GM12872 (cell line): ENCODE data around the gene PPP2CA.

ENCODE experiments used
- TF ChIP-seq, protein P1 (sequence below): IDR thresholded peaks from 3 replicates; pipeline ENCODE4 v1.5.1; 2011; ENCODE audit warnings: low read depth, mild to moderate bottlenecking, low read length, moderate library complexity; ENCODE audit not compliant: insufficient read depth

The PPP2CA gene

DNA sequence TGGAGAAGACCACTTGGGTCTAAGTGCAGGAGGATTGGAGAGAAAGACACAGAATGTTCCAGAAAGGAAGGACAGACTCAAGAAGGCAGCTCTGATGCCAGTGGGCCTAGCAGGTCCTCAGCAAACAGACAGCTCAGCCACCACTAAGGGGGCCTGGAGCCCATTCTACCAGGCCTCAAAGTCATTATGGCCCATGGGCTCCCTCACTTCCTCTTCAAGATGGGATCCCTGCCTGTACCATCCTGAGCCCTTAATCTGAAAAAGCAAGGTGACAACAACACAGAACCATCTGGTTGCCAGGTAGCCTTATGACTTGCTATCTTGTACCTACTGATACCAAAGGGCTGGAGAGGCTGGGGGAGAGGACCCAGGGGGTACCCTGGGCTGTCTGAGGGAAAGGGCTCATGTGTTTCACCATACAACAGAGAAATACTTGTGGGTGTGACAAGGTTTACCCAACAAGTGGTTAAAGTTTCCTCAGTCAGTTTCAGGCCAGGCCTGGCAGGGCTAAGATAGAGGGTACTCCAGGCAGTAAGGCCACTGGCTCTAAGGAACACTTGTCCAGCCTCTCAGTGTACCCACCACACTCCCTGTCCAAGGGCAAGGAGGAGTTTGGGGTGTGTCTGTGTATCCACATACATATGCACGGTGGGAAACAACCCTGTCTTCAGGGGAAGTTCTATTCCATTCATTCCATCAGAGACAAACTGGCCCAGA lies 80.7 kb downstream of the PPP2CA start:
- TF ChIP-seq, protein P1, sequence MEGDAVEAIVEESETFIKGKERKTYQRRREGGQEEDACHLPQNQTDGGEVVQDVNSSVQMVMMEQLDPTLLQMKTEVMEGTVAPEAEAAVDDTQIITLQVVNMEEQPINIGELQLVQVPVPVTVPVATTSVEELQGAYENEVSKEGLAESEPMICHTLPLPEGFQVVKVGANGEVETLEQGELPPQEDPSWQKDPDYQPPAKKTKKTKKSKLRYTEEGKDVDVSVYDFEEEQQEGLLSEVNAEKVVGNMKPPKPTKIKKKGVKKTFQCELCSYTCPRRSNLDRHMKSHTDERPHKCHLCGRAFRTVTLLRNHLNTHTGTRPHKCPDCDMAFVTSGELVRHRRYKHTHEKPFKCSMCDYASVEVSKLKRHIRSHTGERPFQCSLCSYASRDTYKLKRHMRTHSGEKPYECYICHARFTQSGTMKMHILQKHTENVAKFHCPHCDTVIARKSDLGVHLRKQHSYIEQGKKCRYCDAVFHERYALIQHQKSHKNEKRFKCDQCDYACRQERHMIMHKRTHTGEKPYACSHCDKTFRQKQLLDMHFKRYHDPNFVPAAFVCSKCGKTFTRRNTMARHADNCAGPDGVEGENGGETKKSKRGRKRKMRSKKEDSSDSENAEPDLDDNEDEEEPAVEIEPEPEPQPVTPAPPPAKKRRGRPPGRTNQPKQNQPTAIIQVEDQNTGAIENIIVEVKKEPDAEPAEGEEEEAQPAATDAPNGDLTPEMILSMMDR: no peak
